ENCODE measurements around the gene CARD14.
A peak's percentile ranks its signal among the peaks of the same experiment; 100 is the strongest.

The CARD14 gene

GRCh38 chr17:80138856-80139426, 30.9 kb upstream of the CARD14 start:
- no peak overlapping the region for H3K4me2 ChIP-seq (ENCODE audit: low read length)
- H3K36me3 ChIP-seq (ENCODE audit: control insufficient read depth, insufficient read depth, low read length), result no peaks in the 10 kb centered on the region
- H3K9me3 ChIP-seq (ENCODE audit: control insufficient read depth, low read length), result no peaks in the 10 kb centered on the region
- no peak overlapping the region for H3K27ac ChIP-seq
- H3K27me3 ChIP-seq (ENCODE audit: control insufficient read depth, insufficient read depth, low read length), result no peaks in the 10 kb centered on the region
- no peaks in the 10 kb centered on the region for H3K4me1 ChIP-seq
- no peak for TF ChIP-seq CTCF (IDR thresholded peaks at IDR 0.05)
- no peak overlapping the region for H2AFZ ChIP-seq
- H3K79me2 ChIP-seq, result peaks cover under 1% of the 10 kb centered on the region
- no peak overlapping the region for H3K4me3 ChIP-seq (ENCODE audit: low read depth, low read length)
- no peak overlapping the region for H3K9ac ChIP-seq

GRCh38 chr17:80141463-80142165, 28.2 kb upstream of the CARD14 start:
- H3K4me1 ChIP-seq, result peaks cover 7% of the 10 kb centered on the region
- no peak for TF ChIP-seq CTCF (IDR thresholded peaks at IDR 0.05)
- no peaks in the 10 kb centered on the region for H3K27me3 ChIP-seq (ENCODE audit: control insufficient read depth, insufficient read depth, low read length)
- H3K27ac ChIP-seq, result no peak overlapping the region
- no peak overlapping the region for H3K4me2 ChIP-seq (ENCODE audit: low read length)
- H2AFZ ChIP-seq, result no peak overlapping the region
- no peak overlapping the region for H3K9ac ChIP-seq
- no peaks in the 10 kb centered on the region for H3K36me3 ChIP-seq (ENCODE audit: control insufficient read depth, insufficient read depth, low read length)
- H3K79me2 ChIP-seq, result peaks cover 17% of the 10 kb centered on the region
- H3K4me3 ChIP-seq (ENCODE audit: low read depth, low read length), result no peak overlapping the region
- no peaks in the 10 kb centered on the region for H3K9me3 ChIP-seq (ENCODE audit: control insufficient read depth, low read length)

GRCh38 chr17:80142929-80143328, 26.9 kb upstream of the CARD14 start:
- H3K27me3 ChIP-seq (ENCODE audit: control insufficient read depth, insufficient read depth, low read length), result no peaks in the 10 kb centered on the region
- H3K79me2 ChIP-seq, result peaks cover 19% of the 10 kb centered on the region
- no peak overlapping the region for H3K9ac ChIP-seq
- no peak overlapping the region for H2AFZ ChIP-seq
- no peak for TF ChIP-seq CTCF (IDR thresholded peaks at IDR 0.05)
- H3K4me1 ChIP-seq, result peaks cover 7% of the 10 kb centered on the region
- H3K36me3 ChIP-seq (ENCODE audit: control insufficient read depth, insufficient read depth, low read length), result no peaks in the 10 kb centered on the region
- no peaks in the 10 kb centered on the region for H3K9me3 ChIP-seq (ENCODE audit: control insufficient read depth, low read length)
- no peak overlapping the region for H3K27ac ChIP-seq
- no peak overlapping the region for H3K4me2 ChIP-seq (ENCODE audit: low read length)
- H3K4me3 ChIP-seq (ENCODE audit: low read depth, low read length), result no peak overlapping the region

GRCh38 chr17:80145076-80146075, 24.5 kb upstream of the CARD14 start:
- Histone ChIP-seq H3K4me2 (ENCODE audit: low read length) (peak overlapping the region; percentile 82), H3K9ac (no peak overlapping the region), H3K9me3 (ENCODE audit: control insufficient read depth, low read length) (no peaks in the 10 kb centered on the region), H2AFZ (no peak overlapping the region), H3K27ac (no peak overlapping the region), H3K79me2 (peaks cover 19% of the 10 kb centered on the region), H3K4me3 (ENCODE audit: low read depth, low read length) (peak overlapping the region; percentile 92), H3K4me1 (peaks cover 7% of the 10 kb centered on the region), H3K27me3 (ENCODE audit: control insufficient read depth, insufficient read depth, low read length) (no peaks in the 10 kb centered on the region), H3K36me3 (ENCODE audit: control insufficient read depth, insufficient read depth, low read length) (no peaks in the 10 kb centered on the region)
- no peak for TF ChIP-seq CTCF (IDR thresholded peaks at IDR 0.05)
